Measurements from ENCODE around the gene GHDC.

- no peak for TF ChIP-seq CTCF (conservative IDR thresholded peaks at IDR 0.05 in 1 of 2, IDR thresholded peaks at IDR 0.05 in 1 of 2; ENCODE audit: extremely low read depth in 1 of 2, insufficient read depth in 1 of 2, low read depth in 1 of 2, low read length in 2 of 2)
- no peak for TF ChIP-seq EZH2 (IDR thresholded peaks at IDR 0.05; ENCODE audit: borderline replicate concordance, low read length)
These were observed 47.2 kb downstream of the GHDC start for GRCh38 chr17:42146911-42147607.

All from mammary epithelial cell (primary cell).